ENCODE data around the gene NR5A1. TPM values are rescaled to one million over a fixed set of nuclear protein-coding genes. Genes with fewer than 3 reads are reported as not detected.

NR5A1 gene
- total and polyA plus RNA-seq, 2 of the 13 experiments (the other 11 are each of a cell fraction or from before 2014, with no cell fraction given), result 28.9 to 44.7 TPM

- peak; percentile 42; the same call in 1 of the 2 replicates for TF ChIP-seq ARID4A (CRISPR knock-in tag; IDR thresholded peaks at IDR 0.05; ENCODE audit: borderline replicate concordance)
- no peak for TF ChIP-seq NR2F2 (IDR thresholded peaks at IDR 0.05; ENCODE audit: borderline replicate concordance, low read depth)
- peak; percentile 93 for TF ChIP-seq ZNF629 (CRISPR knock-in tag; conservative IDR thresholded peaks at IDR 0.05)
- TF ChIP-seq ZNF660 (CRISPR knock-in tag; IDR thresholded peaks at IDR 0.05; ENCODE audit: borderline replicate concordance, low read depth), result no peak
- no peak for TF ChIP-seq ZNF121 (CRISPR knock-in tag; IDR thresholded peaks at IDR 0.05)
- TF ChIP-seq ZNF737 (CRISPR knock-in tag; IDR thresholded peaks at IDR 0.05; ENCODE audit: borderline replicate concordance), result no peak
- no peak for TF ChIP-seq ZNF281 (CRISPR knock-in tag; IDR thresholded peaks at IDR 0.05; ENCODE audit: borderline replicate concordance)
- no peak for TF ChIP-seq TSC22D2 (CRISPR knock-in tag; IDR thresholded peaks at IDR 0.05; ENCODE audit: borderline replicate concordance)
- TF ChIP-seq RFX1 (IDR thresholded peaks at IDR 0.05), result no peak
- TF ChIP-seq JDP2 (CRISPR knock-in tag; IDR thresholded peaks at IDR 0.05; ENCODE audit: borderline replicate concordance), result no peak
- no peak for TF ChIP-seq TCF7 (IDR thresholded peaks at IDR 0.05; ENCODE audit: low read depth)
- no peak for TF ChIP-seq TEF (CRISPR knock-in tag; IDR thresholded peaks at IDR 0.05)
- no peak for TF ChIP-seq ZNF280D (CRISPR knock-in tag; IDR thresholded peaks at IDR 0.05)
- TF ChIP-seq ARID2 (CRISPR knock-in tag; IDR thresholded peaks at IDR 0.05; ENCODE audit: borderline replicate concordance), result no peak
- no peak for TF ChIP-seq RFXAP (CRISPR knock-in tag; IDR thresholded peaks at IDR 0.05; ENCODE audit: borderline replicate concordance)
- no peak for TF ChIP-seq ZMYM4 (CRISPR knock-in tag; IDR thresholded peaks at IDR 0.05)
Measured at GRCh38 chr9:124505006-124505900, 1.9 kb downstream of the NR5A1 start (continued).
